B cell (primary cell): ENCODE results near the gene HS3ST2.

ENCODE experiments used
- EZH2 ChIP-seq: IDR thresholded peaks from 2 replicates; pipeline ENCODE4 v1.6.1; 2012; ENCODE audit warnings: borderline replicate concordance, low read depth, mild to moderate bottlenecking, moderate library complexity, low read length; ENCODE audit not compliant: insufficient read depth, poor library complexity, severe bottlenecking
- TF ChIP-seq, protein P1 (sequence below): fragments of 200-600 bp; IDR thresholded peaks from one replicate; pipeline ENCODE4 v1.8.0; 2022; ENCODE audit warnings: antibody characterized with exemption, mild to moderate bottlenecking

DNA sequence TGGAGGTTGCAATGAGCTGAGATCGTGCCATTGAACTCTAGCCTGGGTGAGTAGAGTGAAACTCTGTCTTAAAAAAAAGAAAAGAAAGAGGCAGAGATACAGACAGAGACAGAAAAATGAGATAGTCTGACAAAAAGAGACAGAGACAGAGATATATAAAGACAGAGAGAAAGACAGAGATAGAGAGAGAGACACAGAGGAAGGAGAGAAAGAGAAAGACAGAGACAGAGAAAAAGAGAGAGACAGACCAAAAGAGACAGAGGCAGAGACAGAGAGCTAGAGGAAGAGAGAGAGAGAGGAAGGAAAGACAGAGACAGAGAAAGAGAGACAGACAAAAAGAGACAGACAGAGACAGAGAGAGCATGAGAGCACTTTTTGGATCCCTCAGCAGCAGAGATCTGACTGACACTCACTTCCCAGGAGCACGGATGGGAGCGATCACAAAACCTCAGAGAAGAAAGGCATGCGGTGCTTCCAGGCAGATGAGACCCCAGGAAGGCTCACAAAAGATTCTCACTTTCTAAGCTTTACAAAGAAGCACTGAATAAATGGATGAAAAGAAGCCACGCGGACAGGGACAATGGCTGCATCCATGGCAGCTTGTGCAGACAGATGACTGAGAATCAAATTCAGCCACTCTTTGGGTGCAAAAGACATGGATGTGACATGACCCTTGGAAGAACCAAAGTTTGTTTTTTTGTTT, 38.6 kb upstream of the HS3ST2 start:
- TF ChIP-seq, protein P1, sequence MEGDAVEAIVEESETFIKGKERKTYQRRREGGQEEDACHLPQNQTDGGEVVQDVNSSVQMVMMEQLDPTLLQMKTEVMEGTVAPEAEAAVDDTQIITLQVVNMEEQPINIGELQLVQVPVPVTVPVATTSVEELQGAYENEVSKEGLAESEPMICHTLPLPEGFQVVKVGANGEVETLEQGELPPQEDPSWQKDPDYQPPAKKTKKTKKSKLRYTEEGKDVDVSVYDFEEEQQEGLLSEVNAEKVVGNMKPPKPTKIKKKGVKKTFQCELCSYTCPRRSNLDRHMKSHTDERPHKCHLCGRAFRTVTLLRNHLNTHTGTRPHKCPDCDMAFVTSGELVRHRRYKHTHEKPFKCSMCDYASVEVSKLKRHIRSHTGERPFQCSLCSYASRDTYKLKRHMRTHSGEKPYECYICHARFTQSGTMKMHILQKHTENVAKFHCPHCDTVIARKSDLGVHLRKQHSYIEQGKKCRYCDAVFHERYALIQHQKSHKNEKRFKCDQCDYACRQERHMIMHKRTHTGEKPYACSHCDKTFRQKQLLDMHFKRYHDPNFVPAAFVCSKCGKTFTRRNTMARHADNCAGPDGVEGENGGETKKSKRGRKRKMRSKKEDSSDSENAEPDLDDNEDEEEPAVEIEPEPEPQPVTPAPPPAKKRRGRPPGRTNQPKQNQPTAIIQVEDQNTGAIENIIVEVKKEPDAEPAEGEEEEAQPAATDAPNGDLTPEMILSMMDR = no peak
- no peak for TF ChIP-seq EZH2
